GM12878 (cell line): ENCODE measurements around the gene CYYR1. TPM values are rescaled to one million over a fixed set of nuclear protein-coding genes. Genes with fewer than 3 reads are reported as not detected.

Experiments used
- ATAC-seq: fragments of 200-7000 bp; cut with Tn5 transposase; 3 replicates; pipeline ENCODE4 v1.9.1; 2020; ENCODE audit warnings: mild to moderate bottlenecking, moderate library complexity
- BruUV-seq: library from RNA; stranded (reverse); fragments of 400-500 nt; replicated peaks from 2 replicates; lab custom pipeline; 2021; lab: Mats Ljungman, UMichigan
- CTCF ChIA-PET: fragments of 300-600 bp; sonication (Branson Sonifier 250); formaldehyde crosslinking; extraction: SDS; loops from one replicate; lab custom pipeline; 2021; ENCODE audit warnings: inconsistent platforms; lab: Yijun Ruan, JAX
- POLR2A ChIA-PET: fragments of 350-600 bp; formaldehyde crosslinking; extraction: SDS; loops from one replicate; lab custom pipeline; 2021; ENCODE audit warnings: inconsistent platforms; lab: Charles Lee
- RAD21 ChIA-PET: fragments of 300-600 bp; sonication (Branson Sonifier 250); formaldehyde crosslinking; loops from one replicate; lab custom pipeline; 2023; ENCODE audit warnings: antibody characterized with exemption; ENCODE audit not compliant: unreplicated experiment; lab: Charles Lee
- SMC1A ChIA-PET: fragments of 300-600 bp; sonication (Branson Sonifier 250); formaldehyde crosslinking; loops from one replicate; lab custom pipeline; 2023; ENCODE audit not compliant: unreplicated experiment, uncharacterized antibody; lab: Charles Lee
- DNase-seq: peaks from one replicate; pipeline ENCODE4 v3.0.0-alpha.2; 2011; ENCODE audit warnings: low read depth, low spot score
- FAIRE-seq: peaks from 3 replicates; lab custom pipeline; 2011; peaks lifted over from hg19 to GRCh38; lab: Jason Lieb, UNC
- H2AFZ ChIP-seq: 2 replicates; pipeline ENCODE4 v1.6.0; 2011; ENCODE audit warnings: low read depth, low read length, control low read depth; ENCODE audit not compliant: control insufficient read depth
- H3K27ac ChIP-seq: 2 replicates; pipeline ENCODE4 v1.5.1; 2011; ENCODE audit warnings: control low read depth; ENCODE audit not compliant: control insufficient read depth, insufficient read depth
- H3K27me3 ChIP-seq, 2 experiments: replicated peaks in 1 of 2; 2 replicates each; pipeline versions ENCODE4 v1.6.0 to v1.6.1; 2011; ENCODE audit warnings: low read length in 1 of 2; ENCODE audit not compliant: control insufficient read depth in 2 of 2, insufficient read depth in 2 of 2
- H3K36me3 ChIP-seq, 2 experiments: 2 replicates each; pipeline ENCODE4 v1.5.1; 2011; ENCODE audit warnings: low read length in 1 of 2; ENCODE audit not compliant: control insufficient read depth in 2 of 2, insufficient read depth in 2 of 2
- H3K4me1 ChIP-seq: 2 replicates; pipeline ENCODE4 v1.6.1; 2011; ENCODE audit warnings: mild to moderate bottlenecking, low read length, moderate library complexity, mixed read lengths; ENCODE audit not compliant: control insufficient read depth, insufficient read depth
- H3K4me2 ChIP-seq: 2 replicates; pipeline ENCODE4 v1.6.0; 2011; ENCODE audit warnings: control low read depth; ENCODE audit not compliant: control insufficient read depth, insufficient read depth
- H3K4me3 ChIP-seq: fragments of 200-600 bp; sonication (generic); 2 replicates; pipeline ENCODE4 v1.5.1; 2016
- H3K79me2 ChIP-seq: 2 replicates; pipeline ENCODE4 v1.6.0; 2011; ENCODE audit warnings: low read length; ENCODE audit not compliant: control insufficient read depth, insufficient read depth
- H3K9ac ChIP-seq: 2 replicates; pipeline ENCODE4 v1.8.0; 2011; ENCODE audit warnings: low read length, control low read depth, mixed read lengths; ENCODE audit not compliant: control insufficient read depth, insufficient read depth
- H3K9me3 ChIP-seq: replicated peaks from 3 replicates; pipeline ENCODE4 v1.5.1; 2011; ENCODE audit warnings: mild to moderate bottlenecking, low read length; ENCODE audit not compliant: control insufficient read depth, insufficient read depth
- H4K20me1 ChIP-seq: 2 replicates; pipeline ENCODE4 v1.6.0; 2011; ENCODE audit not compliant: control insufficient read depth, insufficient read depth
- CHD4 ChIP-seq: fragments of 200-600 bp; sonication (generic); IDR thresholded peaks from 2 replicates; pipeline ENCODE4 v1.6.1; 2016; ENCODE audit warnings: mild to moderate bottlenecking
- IRF4 ChIP-seq: IDR thresholded peaks from 2 replicates; pipeline ENCODE4 v1.6.1; 2011; ENCODE audit warnings: low read depth, low read length
- LARP7 ChIP-seq: fragments of 450-650 bp; IDR thresholded peaks from 2 replicates; pipeline ENCODE4 v1.6.1; 2017; ENCODE audit warnings: mild to moderate bottlenecking
- PKNOX1 ChIP-seq: fragments of 450-650 bp; IDR thresholded peaks from 2 replicates; pipeline ENCODE4 v1.6.1; 2016; ENCODE audit warnings: mild to moderate bottlenecking
- PML ChIP-seq: IDR thresholded peaks from 2 replicates; pipeline ENCODE4 v1.6.1; 2012; ENCODE audit warnings: low read length, inconsistent platforms
- POU2F2 ChIP-seq: IDR thresholded peaks from 3 replicates; pipeline ENCODE4 v1.6.1; 2011; ENCODE audit warnings: low read depth, mild to moderate bottlenecking, low read length, borderline replicate concordance
- RELA ChIP-seq: fragments of 450-650 bp; IDR thresholded peaks from 2 replicates; pipeline ENCODE4 v1.8.0; 2014; ENCODE audit warnings: borderline replicate concordance; ENCODE audit not compliant: partially characterized antibody
- REST ChIP-seq: IDR thresholded peaks from 2 replicates; pipeline ENCODE4 v1.6.1; 2012; ENCODE audit warnings: mild to moderate bottlenecking, low read depth, low read length
- RFX5 ChIP-seq: IDR thresholded peaks from 2 replicates; pipeline ENCODE4 v1.6.1; 2011; ENCODE audit warnings: low read depth, low read length, improper control_type of control experiment
- TBL1XR1 ChIP-seq: IDR thresholded peaks from 2 replicates; pipeline ENCODE4 v1.6.1; 2012; ENCODE audit warnings: low read depth, low read length, improper control_type of control experiment
- USF2 ChIP-seq: IDR thresholded peaks from 2 replicates; pipeline ENCODE4 v1.6.1; 2011; ENCODE audit warnings: low read depth, low read length, improper control_type of control experiment, borderline replicate concordance
- WGBS: methylation state at CpG from one replicate; pipeline ENCODE4 v1.1.6; 2016; ENCODE audit warnings: low lambda C conversion rate; ENCODE audit not compliant: insufficient replicate concordance, insufficient coverage; ENCODE audit errors: missing lambda C conversion rate; 5-methylcytosine and 5-hydroxymethylcytosine counted together
- in situ Hi-C: fragments of 300-500 bp; cut with MboI; formaldehyde crosslinking; loops from 9 replicates; pipeline ENCODE4 v1.14.3; 2018; ENCODE audit warnings: mixed read lengths
- intact Hi-C: fragments of 100-400 bp; cut with micrococcal nuclease; formaldehyde crosslinking; loops from one replicate; pipeline ENCODE4 v1.14.2; 2022; ENCODE audit not compliant: unreplicated experiment
- polyA plus RNA-seq, 11 experiments: library from polyadenylated mRNA; depleted of rRNA in 4 of 11; unstranded in 6 of 11; stranded (reverse) in 5 of 11; fragments of >200 nt; fragmentation: Nextera tagmentation in 4 of 11; fragmentation: Illumina TruSeq in 1 of 11; extraction: Ambion mirVana in 4 of 11; extraction: Trizol in 1 of 11; gene quantifications; 1 replicate in 1 of 11; 2 replicates in 10 of 11; pipeline versions ENCODE4 v1.2.1 to v1.2.3, GENCODE V29; 2011 to 2016; ENCODE audit warnings: inconsistent platforms in 2 of 11, missing spikeins in 2 of 11, low read depth in 1 of 11
- total RNA-seq, 4 experiments: library from RNA; depleted of rRNA in 3 of 4; stranded (reverse); fragments of >200 nt in 3 of 4; fragmentation: Illumina TruSeq in 1 of 4; extraction: Trizol in 1 of 4; gene quantifications; 2 replicates each; pipeline versions ENCODE4 v1.2.1 to v1.2.3, GENCODE V29; 2013 to 2021

CYYR1 gene
- total and polyA plus RNA-seq, 10 of the 15 experiments (the other 5 are each of a cell fraction or from before 2014, with no cell fraction given) = 0.11 to 0.13 TPM; not detected in 8

GRCh38 chr21:26423511-26423910, 149.6 kb downstream of the CYYR1 start (continued):
- TF ChIP-seq REST (no peak), RELA (no peak), IRF4 (no peak), RFX5 (no peak), PKNOX1 (no peak), CHD4 (no peak), POU2F2 (no peak), LARP7 (no peak), TBL1XR1 (no peak), PML (no peak)

GRCh38 chr21:26422706-26423105, 150.4 kb downstream of the CYYR1 start:
- Histone ChIP-seq H2AFZ (no peak overlapping the region), H3K4me2 (no peak overlapping the region), H4K20me1 (no peaks in the 10 kb centered on the region), H3K4me1 (no peaks in the 10 kb centered on the region), H3K27me3 (no peaks in the 10 kb centered on the region), H3K27ac (no peak overlapping the region), H3K79me2 (no peaks in the 10 kb centered on the region), H3K9ac (no peak overlapping the region), H3K4me3 (no peak overlapping the region), H3K9me3 (no peaks in the 10 kb centered on the region), H3K36me3 (no peaks in the 10 kb centered on the region)
- FAIRE-seq (no peak), DNase-seq (no peak), ATAC-seq (no peak)
- CTCF ChIA-PET = no interaction called here
- intact Hi-C loops = no loop called here
- 38% methylated on average over 4 of the region's 4 CpGs for WGBS
- SMC1A ChIA-PET = no interaction called here
- BruUV-seq = no TSS peak
- RAD21 ChIA-PET = no interaction called here
- in situ Hi-C loops = no loop called here
- POLR2A ChIA-PET = no interaction called here
- no peak for TF ChIP-seq USF2
